ENCODE results near the gene PFN3. TPM values are rescaled to one million over a fixed set of nuclear protein-coding genes. Genes with fewer than 3 reads are reported as not detected.
"Not testable (repeated sequence)": the region's sequence is repeated elsewhere in the genome, so short reads cannot be mapped to it uniquely, and the experiment has no call there.

Gene PFN3
- total RNA-seq, 1 experiment from 2014 or later = not detected

- Mint-ChIP-seq H3K4me3 (ENCODE audit: low read depth, unreplicated experiment) (peak overlapping the region; percentile 74), H3K27me3 (ENCODE audit: unreplicated experiment) (no peaks in the 10 kb centered on the region), H3K27ac (ENCODE audit: unreplicated experiment) (no peak overlapping the region), H3K36me3 (ENCODE audit: insufficient read depth, unreplicated experiment) (peaks cover 19% of the 10 kb centered on the region), H3K4me1 (ENCODE audit: low read depth, unreplicated experiment) (peaks cover 20% of the 10 kb centered on the region), H3K9me3 (ENCODE audit: low read depth, unreplicated experiment) (no peaks in the 10 kb centered on the region)
- no peak for TF ChIP-seq CTCF (IDR thresholded peaks at IDR 0.05; ENCODE audit: unreplicated experiment)
- intact Hi-C loops (cut with micrococcal nuclease; ENCODE audit: unreplicated experiment) = no loop called here
- DNase-seq = no peak
- BruUV-seq (replicated peaks) = no TSS peak
- CTCF ChIA-PET = interaction anchor here (2.0 kb wide), 1 partner anchor 26 kb away, joined by 5 read pairs; no protein-coding TSS in a partner anchor
Measured at GRCh38 chr5:177363565-177363964, 36.9 kb downstream of the PFN3 start.

DNA sequence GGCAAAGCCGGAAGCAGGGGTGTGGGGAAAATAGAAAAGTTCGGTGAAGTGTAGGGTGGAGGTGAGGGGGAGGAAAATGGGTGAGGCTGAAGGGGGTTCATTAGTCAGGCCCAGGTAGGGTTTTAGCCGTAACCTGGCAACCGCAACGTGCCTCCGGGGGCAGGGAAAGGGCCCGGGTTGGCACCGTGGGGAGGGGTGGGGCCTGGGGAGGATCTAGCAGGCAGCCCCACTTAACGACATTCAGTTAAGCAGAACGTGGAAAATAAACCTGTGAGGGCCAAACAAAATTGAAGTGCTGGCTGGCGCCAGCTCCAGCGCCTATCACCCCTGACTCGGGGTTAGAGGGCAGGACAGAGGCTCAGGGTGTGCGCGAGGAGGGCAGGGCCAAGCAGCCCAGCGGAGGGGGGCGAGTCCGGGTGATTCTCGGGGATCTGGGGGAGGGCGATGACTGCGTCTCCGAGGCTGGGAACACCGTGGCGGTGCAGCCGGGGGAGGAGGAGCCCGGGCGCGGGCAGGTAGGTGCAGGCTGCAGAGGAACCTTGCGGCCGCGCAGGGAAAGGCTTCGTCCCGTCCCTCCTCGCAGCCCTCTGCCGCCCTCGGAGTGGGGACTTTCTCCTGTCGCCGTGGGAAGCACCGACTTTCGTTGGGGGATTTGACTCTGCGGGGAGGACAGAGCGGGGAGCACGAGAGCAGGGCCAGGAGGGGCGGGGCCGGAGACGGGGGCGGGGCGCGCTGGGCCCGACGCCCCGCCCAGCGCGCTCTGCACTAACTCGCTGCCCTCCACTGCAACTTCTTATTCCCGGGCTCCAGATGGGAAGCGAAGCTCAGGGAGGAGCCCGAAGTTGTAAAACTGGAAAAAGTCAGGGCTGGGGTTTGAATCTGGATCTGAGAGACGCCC, 37.6 kb downstream of the PFN3 start:
- no TSS peak for BruUV-seq (replicated peaks)
- TF ChIP-seq CTCF (IDR thresholded peaks at IDR 0.05; ENCODE audit: unreplicated experiment) = no peak
- H3K4me1 Mint-ChIP-seq (ENCODE audit: low read depth, unreplicated experiment) = peaks cover 23% of the 10 kb centered on the region
- no peaks in the 10 kb centered on the region for H3K27me3 Mint-ChIP-seq (ENCODE audit: unreplicated experiment)
- H3K27ac Mint-ChIP-seq (ENCODE audit: unreplicated experiment) = peak overlapping the region; percentile 19
- H3K9me3 Mint-ChIP-seq (ENCODE audit: low read depth, unreplicated experiment) = no peaks in the 10 kb centered on the region
- H3K4me3 Mint-ChIP-seq (ENCODE audit: low read depth, unreplicated experiment) = peak overlapping the region; percentile 74
- peaks cover 17% of the 10 kb centered on the region for H3K36me3 Mint-ChIP-seq (ENCODE audit: insufficient read depth, unreplicated experiment)
- peak; percentile 69 for DNase-seq
- CTCF ChIA-PET = interaction anchor here (1.4 to 2.0 kb wide), 2 partner anchors 27 to 35 kb away, joined by 3 to 5 read pairs; no protein-coding TSS in a partner anchor
- intact Hi-C loops (cut with micrococcal nuclease; ENCODE audit: unreplicated experiment) = loop anchor here (1.0 kb wide), 1 partner anchor 46 kb away; no protein-coding TSS in a partner anchor

GRCh38 chr5:177362292-177362609, 38.2 kb downstream of the PFN3 start:
- DNase-seq = no peak
- peak overlapping the region; percentile 74 for H3K4me3 Mint-ChIP-seq (ENCODE audit: low read depth, unreplicated experiment)
- peaks cover 29% of the 10 kb centered on the region for H3K4me1 Mint-ChIP-seq (ENCODE audit: low read depth, unreplicated experiment)
- H3K36me3 Mint-ChIP-seq (ENCODE audit: insufficient read depth, unreplicated experiment) = peaks cover 17% of the 10 kb centered on the region
- TF ChIP-seq CTCF (IDR thresholded peaks at IDR 0.05; ENCODE audit: unreplicated experiment) = no peak
- intact Hi-C loops (cut with micrococcal nuclease; ENCODE audit: unreplicated experiment) = loop anchor here (1.0 kb wide), 1 partner anchor 45 kb away; no protein-coding TSS in a partner anchor
- CTCF ChIA-PET = interaction anchor here (1.4 to 2.0 kb wide), 3 partner anchors 27 to 53 kb away, joined by 3 to 5 read pairs (median 4); no protein-coding TSS in a partner anchor
- no TSS peak for BruUV-seq (replicated peaks)
- no peaks in the 10 kb centered on the region for H3K27me3 Mint-ChIP-seq (ENCODE audit: unreplicated experiment)
- peak overlapping the region; percentile 19 for H3K27ac Mint-ChIP-seq (ENCODE audit: unreplicated experiment)
- H3K9me3 Mint-ChIP-seq (ENCODE audit: low read depth, unreplicated experiment) = no peaks in the 10 kb centered on the region

GRCh38 chr5:177361418-177362291, 38.8 kb downstream of the PFN3 start:
- Mint-ChIP-seq H3K36me3 (ENCODE audit: insufficient read depth, unreplicated experiment) (peaks cover 17% of the 10 kb centered on the region), H3K9me3 (ENCODE audit: low read depth, unreplicated experiment) (no peaks in the 10 kb centered on the region), H3K27ac (ENCODE audit: unreplicated experiment) (no peak overlapping the region), H3K27me3 (ENCODE audit: unreplicated experiment) (no peaks in the 10 kb centered on the region), H3K4me3 (ENCODE audit: low read depth, unreplicated experiment) (peak overlapping the region; percentile 74), H3K4me1 (ENCODE audit: low read depth, unreplicated experiment) (peaks cover 34% of the 10 kb centered on the region)
- CTCF ChIA-PET = interaction anchor here (1.0 to 1.4 kb wide), 3 partner anchors 33 to 52 kb away, joined by 3 to 4 read pairs (median 4); no protein-coding TSS in a partner anchor
- intact Hi-C loops (cut with micrococcal nuclease; ENCODE audit: unreplicated experiment) = loop anchor here (1.0 kb wide), 1 partner anchor 44 kb away; no protein-coding TSS in a partner anchor
- DNase-seq = no peak
- no TSS peak for BruUV-seq (replicated peaks)
- TF ChIP-seq CTCF (IDR thresholded peaks at IDR 0.05; ENCODE audit: unreplicated experiment) = no peak

DNA sequence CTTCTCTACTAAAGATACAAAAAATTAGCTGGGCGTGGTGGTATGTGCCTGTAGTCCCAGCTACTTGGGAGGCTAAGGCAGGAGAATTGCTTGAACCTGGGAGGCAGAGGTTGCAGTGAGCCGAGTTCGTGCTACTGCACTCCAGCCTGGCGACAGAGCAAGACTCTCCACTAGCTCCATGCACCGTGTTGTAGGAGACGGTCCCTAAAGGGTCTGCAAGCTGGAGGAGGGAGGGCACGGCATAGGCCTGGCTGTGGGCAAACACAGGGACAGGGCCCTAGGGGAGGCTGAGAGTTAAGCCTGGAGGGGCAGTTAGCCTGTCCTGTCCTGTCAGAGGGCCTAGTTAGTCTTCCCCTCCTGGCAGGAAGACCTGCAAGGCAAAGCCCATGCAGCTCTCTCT, 39.7 kb downstream of the PFN3 start:
- H3K9me3 Mint-ChIP-seq (ENCODE audit: low read depth, unreplicated experiment); H3K4me3 Mint-ChIP-seq (ENCODE audit: low read depth, unreplicated experiment); intact Hi-C loops (cut with micrococcal nuclease; ENCODE audit: unreplicated experiment); DNase-seq; BruUV-seq (replicated peaks); H3K27ac Mint-ChIP-seq (ENCODE audit: unreplicated experiment); H3K27me3 Mint-ChIP-seq (ENCODE audit: unreplicated experiment): not testable (repeated sequence)
- Mint-ChIP-seq H3K4me1 (ENCODE audit: low read depth, unreplicated experiment) (peaks cover 39% of the 10 kb centered on the region), H3K36me3 (ENCODE audit: insufficient read depth, unreplicated experiment) (peaks cover 17% of the 10 kb centered on the region)
- CTCF ChIA-PET = interaction anchor here (1.0 to 1.4 kb wide), 3 partner anchors 29 to 51 kb away, joined by 4 to 12 read pairs (median 4); no protein-coding TSS in a partner anchor
